AG04449 (cell line): Measurements from ENCODE around the gene HLA-DOB.
"Not testable (repeated sequence)": the region's sequence is repeated elsewhere in the genome, so short reads cannot be mapped to it uniquely, and the experiment has no call there.

ENCODE experiments used
- CTCF ChIA-PET: fragments of 350-600 bp; formaldehyde crosslinking; extraction: SDS; loops from one replicate; lab custom pipeline; 2021; ENCODE audit warnings: antibody characterized with exemption; lab: Yijun Ruan, JAX
- POLR2A ChIA-PET: fragments of 400-600, 350-600 bp; formaldehyde crosslinking; extraction: SDS; loops from one replicate; lab custom pipeline; 2020; ENCODE audit warnings: antibody characterized with exemption, inconsistent platforms; lab: Yijun Ruan, JAX
- DNase-seq: peaks from one replicate; pipeline ENCODE4 v3.0.0-alpha.2; 2010; ENCODE audit warnings: low read depth, low spot score
- H3K4me3 ChIP-seq: 2 replicates; pipeline ENCODE4 v1.5.1; 2011; ENCODE audit warnings: low read depth, mild to moderate bottlenecking, control low read depth, low read length
- TF ChIP-seq, protein P1 (sequence below): IDR thresholded peaks from one replicate; pipeline ENCODE4 v1.5.1; 2011; ENCODE audit warnings: mild to moderate bottlenecking, moderate library complexity, low read length, control low read depth, inconsistent platforms; ENCODE audit not compliant: insufficient read depth; ENCODE audit errors: missing control alignments

HLA-DOB gene

DNA sequence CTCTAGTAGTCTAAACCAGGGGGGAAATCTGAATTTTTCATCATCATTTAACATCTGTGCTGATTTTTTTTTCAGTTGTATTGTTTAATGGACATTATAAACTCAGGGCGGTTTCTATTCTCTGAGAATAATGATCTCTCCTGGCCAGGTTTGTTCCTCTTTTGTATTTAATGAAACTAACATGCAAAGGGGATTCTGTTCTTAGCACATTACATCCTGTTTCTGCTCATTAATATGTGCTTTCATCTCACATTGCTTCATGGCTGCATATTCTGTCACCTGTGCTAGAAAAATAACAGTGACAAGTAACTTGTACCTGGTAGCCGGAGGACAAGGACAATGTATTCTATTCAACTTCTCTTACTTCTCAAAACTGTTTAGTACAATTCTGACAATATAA is 806 bp downstream of the HLA-DOB start:
- H3K4me3 ChIP-seq: no peak overlapping the region
- ChIA-PET POLR2A (no interaction called here), CTCF (no interaction called here)
- DNase-seq: no peak
- TF ChIP-seq, protein P1, sequence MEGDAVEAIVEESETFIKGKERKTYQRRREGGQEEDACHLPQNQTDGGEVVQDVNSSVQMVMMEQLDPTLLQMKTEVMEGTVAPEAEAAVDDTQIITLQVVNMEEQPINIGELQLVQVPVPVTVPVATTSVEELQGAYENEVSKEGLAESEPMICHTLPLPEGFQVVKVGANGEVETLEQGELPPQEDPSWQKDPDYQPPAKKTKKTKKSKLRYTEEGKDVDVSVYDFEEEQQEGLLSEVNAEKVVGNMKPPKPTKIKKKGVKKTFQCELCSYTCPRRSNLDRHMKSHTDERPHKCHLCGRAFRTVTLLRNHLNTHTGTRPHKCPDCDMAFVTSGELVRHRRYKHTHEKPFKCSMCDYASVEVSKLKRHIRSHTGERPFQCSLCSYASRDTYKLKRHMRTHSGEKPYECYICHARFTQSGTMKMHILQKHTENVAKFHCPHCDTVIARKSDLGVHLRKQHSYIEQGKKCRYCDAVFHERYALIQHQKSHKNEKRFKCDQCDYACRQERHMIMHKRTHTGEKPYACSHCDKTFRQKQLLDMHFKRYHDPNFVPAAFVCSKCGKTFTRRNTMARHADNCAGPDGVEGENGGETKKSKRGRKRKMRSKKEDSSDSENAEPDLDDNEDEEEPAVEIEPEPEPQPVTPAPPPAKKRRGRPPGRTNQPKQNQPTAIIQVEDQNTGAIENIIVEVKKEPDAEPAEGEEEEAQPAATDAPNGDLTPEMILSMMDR: no peak

DNA sequence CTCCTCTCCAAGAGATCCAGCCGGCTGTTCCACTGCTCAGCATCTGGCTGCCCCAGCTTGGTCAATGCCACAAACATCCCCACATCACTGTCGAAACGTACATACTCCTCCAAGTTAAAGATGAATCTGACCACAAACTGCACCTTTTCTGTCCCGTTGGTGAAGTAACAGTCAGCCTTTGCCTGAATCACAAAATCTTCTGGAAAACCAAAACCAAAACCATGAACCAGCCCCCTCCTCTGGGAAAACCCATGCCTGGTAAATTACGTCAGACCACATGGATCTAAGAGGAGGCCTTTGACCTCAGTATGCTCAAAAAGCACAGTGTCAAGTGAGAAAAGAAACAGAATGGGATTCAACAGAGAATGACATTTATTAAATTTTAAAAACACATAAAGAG is 1.7 kb downstream of the HLA-DOB start:
- no peak for DNase-seq
- ChIA-PET CTCF (interaction anchor here (1.5 kb wide), 1 partner anchor 24 kb away, joined by 5 read pairs; the partner anchor contains the start of gene TAP2), POLR2A (no interaction called here)
- no peak overlapping the region for H3K4me3 ChIP-seq
- TF ChIP-seq, protein P1: no peak

DNA sequence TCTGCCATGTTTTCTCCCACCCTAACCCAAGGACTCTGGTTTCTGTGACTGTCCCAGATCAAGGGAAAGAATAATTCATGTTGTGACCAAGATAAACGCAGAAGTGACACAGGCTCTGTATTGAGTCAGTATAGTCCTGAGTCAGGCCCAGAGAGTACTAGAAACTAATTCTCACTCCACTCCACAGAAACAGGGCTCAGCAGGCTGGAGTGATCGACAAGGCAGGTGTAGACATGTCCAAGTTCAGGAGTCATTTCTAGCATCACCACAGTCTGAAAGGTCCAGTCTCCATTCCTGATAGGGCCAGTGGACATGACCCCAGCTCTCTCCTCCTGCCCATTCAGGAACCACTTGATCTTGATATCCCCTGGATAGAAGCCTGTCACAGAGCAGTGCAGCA is 2.7 kb downstream of the HLA-DOB start:
- no peak overlapping the region for H3K4me3 ChIP-seq
- no peak for DNase-seq
- TF ChIP-seq, protein P1: no peak
- ChIA-PET CTCF (interaction anchor here (0.6 to 2.6 kb wide), 4 partner anchors 17 to 55 kb away, joined by 3 to 13 read pairs (median 4); partner anchors contain the start of gene TAP2), POLR2A (no interaction called here)

DNA sequence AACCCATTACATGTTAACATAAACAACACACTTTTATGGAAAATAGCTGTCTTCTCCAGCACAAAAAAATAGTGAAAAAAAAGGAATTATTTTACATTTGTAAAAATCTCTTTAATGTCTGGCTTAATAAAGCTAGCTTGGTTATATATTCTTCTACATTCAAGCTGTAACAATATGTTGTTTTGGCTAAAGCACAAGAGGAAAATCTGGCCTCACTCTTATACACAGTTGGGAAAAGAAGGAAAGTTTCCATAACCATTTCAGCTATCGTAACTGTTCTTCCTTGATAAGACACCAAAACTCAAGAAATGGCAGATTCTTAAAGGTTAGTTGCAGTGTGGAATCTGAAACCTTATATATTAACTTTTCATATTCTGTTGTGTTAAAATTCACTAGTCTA is 7.6 kb downstream of the HLA-DOB start:
- POLR2A ChIA-PET: no interaction called here
- CTCF ChIA-PET: interaction anchor here (1.5 to 3.4 kb wide), 4 partner anchors 12 to 59 kb away, joined by 6 to 16 read pairs (median 8); partner anchors contain the start of gene TAP2
- TF ChIP-seq, protein P1: no peak
- H3K4me3 ChIP-seq: no peak overlapping the region
- DNase-seq: no peak

DNA sequence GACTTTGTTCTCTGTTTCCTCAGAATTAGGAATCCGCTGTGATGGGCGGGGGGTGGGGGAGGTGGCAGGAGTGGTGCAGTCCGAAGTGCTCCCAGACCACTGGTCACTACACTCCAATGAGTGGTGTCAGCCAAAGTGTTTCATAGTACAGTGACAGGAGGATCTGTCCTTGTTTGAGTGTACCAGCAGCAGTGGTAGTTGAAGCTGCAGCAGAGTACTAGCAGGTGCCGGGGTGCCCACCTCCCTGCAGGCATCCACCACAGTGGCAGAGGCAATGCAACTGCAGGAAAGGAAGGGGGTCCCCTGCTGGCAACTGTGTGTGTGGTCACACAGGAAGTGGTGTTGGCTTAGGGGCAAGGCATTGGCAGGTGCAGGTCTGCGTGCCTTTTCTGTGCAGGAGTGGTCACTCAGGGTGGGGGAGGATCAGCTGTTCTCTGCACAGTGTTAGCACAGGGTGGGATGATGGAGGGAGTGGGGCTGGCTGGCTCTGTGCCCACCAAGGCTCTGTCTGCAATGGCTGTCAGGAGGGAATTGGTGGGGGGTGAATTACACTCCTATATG is 9.7 kb downstream of the HLA-DOB start:
- TF ChIP-seq, protein P1: no peak
- no peak for DNase-seq
- CTCF ChIA-PET: interaction anchor here (1.0 to 3.4 kb wide), 3 partner anchors 10 to 394 kb away, joined by 3 to 16 read pairs (median 11); no protein-coding TSS in a partner anchor
- POLR2A ChIA-PET: no interaction called here
- H3K4me3 ChIP-seq: no peak overlapping the region

DNA sequence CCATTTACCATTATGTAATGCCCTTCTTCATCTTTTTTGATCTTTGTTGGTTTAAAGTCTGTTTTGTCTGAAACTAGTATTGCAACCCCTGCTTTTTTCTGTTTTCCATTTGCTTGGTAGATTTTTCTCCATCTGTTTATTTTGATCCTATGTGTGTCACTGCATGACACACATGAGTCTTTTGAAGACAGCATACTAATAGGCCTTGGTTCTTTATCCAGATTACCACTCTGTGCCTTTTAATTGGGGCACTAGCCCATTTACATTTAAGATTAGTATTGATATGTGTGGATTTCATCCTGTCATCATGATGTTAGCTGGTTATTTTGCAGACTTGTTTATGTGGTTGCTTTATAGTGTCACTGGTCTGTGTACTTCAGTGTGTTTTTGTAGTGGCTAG is 11.4 kb downstream of the HLA-DOB start:
- CTCF ChIA-PET: interaction anchor here (0.8 to 1.9 kb wide), 2 partner anchors 10 to 392 kb away, joined by 3 to 7 read pairs; no protein-coding TSS in a partner anchor
- DNase-seq, POLR2A ChIA-PET, H3K4me3 ChIP-seq: not testable (repeated sequence)
